ENCODE data around the gene FBLN1.

The FBLN1 gene

DNA sequence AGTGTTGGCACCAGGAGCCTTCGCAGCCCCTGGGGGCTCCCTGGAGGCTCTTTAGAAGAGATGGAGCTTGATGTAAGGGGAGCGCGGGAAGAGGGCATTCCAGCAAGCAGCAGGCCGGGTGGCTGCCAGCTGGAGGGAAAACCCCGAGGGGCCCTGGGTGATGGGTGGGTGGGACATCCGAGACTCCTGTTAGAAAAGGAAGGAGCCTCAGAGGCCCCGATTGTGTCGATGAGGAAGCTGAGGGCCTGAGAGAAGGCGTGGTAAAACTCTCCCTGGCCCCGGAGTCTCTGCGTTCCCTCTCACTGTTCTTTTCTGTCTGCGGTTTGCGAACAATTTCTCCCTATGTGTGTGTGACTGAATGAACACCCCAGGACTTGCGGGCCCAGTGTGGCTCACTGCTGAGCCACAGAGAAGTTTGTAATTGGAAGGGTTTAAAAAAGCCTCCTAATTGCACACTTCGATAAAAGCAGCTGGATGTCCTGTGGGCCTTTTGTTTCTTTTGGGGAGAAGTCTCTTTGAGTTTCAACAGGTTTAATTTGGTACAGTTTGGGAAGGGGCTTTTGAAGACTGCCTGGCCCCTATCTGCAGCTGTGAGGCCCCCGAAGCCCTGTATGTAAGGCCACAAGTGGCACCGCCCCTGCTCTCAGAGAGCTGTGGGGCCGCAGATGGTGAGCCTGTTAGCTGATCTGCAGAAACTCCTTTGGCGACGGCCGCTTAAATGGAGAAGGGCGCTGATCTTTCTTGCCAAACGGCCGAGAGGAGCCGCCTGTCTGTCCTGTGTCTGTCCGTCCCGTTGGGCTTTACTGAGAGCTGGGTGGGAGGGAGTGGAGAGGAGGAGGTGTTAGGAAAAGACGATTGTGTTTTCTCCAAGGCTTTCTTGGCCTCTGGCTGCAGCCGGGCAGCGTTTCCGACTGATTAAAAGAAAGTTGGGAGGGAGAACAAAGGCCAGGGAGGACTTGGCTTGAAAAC, 2.0 kb downstream of the FBLN1 start:
- DNase-seq: no peak

DNA sequence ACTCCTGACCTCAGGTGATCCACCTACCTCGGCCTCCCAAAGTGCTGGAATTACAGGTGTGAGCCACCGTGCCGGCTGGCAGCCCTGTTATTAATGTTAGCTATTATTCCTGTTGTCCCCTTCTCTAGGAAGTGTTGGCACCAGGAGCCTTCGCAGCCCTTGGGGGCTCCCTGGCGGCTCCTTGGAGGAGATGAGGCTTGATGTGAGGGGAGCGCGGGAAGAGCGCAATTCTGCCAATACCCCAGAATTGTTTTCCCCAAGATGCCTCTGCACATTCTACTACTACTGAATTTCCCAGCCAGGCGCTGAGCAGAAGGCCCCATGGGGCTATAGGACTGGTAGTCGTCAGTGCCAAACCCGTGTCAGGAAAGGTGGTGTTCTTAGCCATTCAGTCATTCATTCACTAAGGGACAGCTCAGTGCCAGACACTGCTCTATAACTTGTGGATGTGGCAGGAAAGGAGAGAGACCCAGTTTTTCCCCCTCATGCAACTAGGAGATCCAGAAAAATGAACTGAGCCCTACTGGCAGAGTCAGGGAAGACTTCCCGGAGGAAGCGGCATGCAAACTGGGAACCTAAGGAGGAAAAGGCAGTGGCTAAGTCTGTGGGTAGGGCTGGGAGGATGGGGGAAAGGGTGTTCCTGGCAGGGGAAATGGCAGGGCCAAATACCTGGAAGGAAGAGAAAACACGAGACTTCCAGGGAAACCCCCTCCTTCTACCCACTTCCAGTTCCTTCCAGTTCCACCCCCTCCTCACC, 3.5 kb downstream of the FBLN1 start:
- no peak for DNase-seq

- no peak for DNase-seq
Observed at GRCh38 chr22:45506816-45507360, 4.2 kb downstream of the FBLN1 start.

- DNase-seq: no peak
Observed at GRCh38 chr22:45507798-45508197, 5.1 kb downstream of the FBLN1 start.

- no peak for DNase-seq
Observed at GRCh38 chr22:45508814-45509213, 6.1 kb downstream of the FBLN1 start.

DNA sequence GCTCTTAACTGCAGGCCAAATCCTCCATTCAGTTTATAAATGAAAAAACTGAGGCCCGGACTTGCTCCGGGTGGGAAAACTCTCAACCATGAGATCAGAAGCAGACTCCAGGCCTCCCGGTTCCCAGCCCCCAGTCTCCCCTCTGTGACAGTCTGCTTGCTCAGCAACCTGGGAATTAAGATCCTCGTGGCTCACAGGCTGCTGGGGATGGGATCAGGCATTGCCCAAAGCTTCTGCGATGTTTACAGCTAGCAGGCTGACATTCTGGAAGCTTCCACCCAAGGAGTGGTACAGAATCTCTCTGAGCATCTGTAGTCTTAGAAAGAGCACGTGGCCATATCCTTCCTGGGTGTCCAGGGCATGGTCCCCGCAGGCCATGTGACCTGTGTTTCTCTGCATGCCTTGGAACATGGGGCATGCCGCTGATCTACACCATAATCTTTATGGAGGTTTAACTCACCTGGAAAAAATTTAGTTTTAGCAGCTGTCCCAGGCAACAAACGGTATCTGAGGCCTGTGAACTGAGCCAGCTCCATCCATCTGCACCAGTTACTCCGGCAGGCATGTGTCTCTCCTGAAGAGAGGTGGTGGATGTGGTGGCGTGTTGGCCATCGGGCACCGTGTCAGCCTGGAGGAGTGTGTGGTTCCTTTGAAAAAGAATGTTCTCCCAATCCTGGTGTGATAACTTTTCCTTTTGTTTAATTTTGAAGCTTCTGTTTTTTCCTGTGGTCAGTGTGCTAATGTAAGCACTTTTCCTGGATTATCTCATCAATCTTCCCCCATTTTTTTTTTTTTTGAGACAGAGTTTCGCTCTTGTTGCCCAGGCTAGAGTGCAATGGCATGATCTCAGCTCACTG, 7.9 kb downstream of the FBLN1 start:
- no peak for DNase-seq

DNA sequence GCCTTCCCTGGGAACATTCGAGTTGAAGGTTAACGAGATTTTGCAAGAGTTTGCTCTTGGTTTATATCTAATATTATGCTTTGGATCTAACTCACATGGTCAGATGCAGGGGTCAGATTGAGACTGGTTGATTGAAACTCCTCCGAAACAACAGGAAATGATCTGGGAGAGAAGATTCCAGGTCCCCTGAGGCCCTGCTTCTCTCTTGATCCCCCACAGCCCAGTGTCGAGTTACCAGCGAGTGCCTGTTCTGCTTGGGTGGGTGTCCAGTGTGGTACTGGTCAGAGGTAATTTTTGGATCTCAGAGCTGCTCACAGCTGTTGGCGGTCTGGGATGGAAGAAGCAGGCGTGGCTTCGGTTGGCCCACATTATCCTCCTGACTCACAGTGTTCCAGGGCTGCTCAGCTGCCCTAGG, 9.2 kb downstream of the FBLN1 start:
- DNase-seq: no peak

GRCh38 chr22:45512363-45512762, 9.7 kb downstream of the FBLN1 start:
- DNase-seq: no peak

DNA sequence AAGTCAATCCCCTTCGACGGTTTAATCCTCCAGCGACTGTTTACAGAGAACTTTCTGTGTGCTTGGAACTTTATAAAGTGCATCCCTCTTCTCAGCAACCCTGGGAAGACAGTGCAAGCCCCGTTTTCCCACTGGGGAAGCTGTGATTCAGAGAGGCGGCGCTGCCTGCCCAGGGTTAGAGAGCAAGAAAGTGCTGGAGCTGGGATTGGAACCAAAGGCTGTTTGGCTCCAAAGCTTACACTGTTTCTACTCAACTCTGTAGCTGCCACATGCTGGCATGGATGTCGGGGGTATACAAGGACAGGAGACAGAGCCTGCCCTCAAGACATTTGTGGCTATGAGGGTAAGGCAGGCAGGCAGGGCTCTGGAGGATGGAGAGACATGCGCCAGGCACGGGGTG, 13.0 kb downstream of the FBLN1 start:
- no peak for DNase-seq

DNA sequence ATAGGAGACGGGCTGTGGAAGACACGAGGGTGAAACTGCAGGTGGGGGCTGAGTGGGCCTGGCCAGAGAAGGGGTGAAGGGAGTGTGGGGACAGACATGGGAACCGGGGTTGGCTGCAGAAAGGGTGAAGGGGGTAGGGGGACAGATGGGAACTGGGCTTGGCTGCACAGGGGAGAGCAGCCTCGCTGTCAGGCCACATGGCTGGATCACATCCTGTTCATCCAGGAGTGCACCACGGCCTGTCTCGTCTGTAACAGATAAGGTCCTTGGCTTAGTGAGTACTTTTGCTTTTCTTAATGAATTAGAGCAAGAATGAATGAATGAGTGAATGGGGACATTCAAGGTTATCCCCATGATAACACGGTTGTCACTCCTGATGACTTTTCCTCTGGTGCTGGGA, 13.5 kb downstream of the FBLN1 start:
- no peak for DNase-seq

DNA sequence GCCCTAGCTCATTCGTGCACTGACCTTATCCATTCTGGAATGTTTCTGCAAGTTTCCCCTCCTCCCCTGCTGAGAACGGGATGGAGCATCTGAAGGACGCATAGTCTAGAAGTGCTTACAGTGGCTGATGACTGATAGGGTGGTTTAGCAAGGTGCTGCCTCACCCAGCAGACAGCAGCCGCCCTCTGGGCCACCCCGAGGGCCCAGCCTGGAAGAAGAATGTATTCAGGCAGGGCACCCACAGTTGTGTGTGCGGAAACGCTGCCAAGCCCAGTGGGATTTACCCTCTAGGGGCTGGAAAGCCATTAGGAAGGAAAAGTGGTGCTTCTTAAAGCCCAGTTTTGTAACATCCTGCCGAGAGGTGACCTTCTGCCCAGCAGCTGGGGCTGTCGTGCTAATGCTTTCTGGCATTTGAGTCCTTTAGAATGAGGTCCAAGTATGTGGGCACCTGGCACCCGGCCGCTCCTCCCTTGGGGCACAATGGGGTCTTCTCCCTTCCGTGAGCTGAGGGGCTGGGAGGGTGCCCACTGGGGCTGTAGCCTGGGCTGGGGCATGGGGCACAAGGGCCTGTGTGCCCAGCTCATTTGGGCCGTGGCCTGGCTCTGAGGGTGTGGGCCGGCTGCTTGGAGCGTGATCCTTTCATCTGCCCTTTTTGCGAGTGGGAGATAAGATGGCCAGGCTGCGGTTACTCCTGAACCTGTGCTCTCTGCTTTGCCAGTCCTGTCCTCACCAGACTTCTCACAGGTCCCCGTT, 14.4 kb downstream of the FBLN1 start:
- DNase-seq: no peak

- no peak for DNase-seq
Observed at GRCh38 chr22:45518136-45518535, 15.5 kb downstream of the FBLN1 start.

DNA sequence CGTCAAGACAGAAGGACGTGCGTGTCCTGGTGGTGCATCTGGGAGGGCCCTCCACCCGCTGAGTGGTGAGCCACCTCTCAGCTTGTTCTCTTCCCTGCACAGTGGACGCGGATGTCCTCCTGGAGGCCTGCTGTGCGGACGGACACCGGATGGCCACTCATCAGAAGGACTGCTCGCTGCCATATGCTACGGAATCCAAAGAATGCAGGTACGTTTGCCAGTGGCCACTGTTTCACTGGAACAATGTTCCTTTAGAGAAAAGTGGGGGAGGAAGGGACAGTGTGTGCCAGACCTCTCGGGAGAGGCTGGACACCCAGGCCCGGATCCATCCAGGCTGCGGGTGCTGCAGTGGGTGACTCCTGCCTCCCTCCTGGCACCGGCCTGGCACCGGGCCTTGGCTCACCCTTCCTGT, 15.9 kb downstream of the FBLN1 start:
- DNase-seq: no peak

- DNase-seq: no peak
Observed at GRCh38 chr22:45521178-45521577, 18.5 kb downstream of the FBLN1 start.

GRCh38 chr22:45522462-45522861, 19.8 kb downstream of the FBLN1 start:
- no peak for DNase-seq

- DNase-seq: no peak
Observed at GRCh38 chr22:45524157-45524556, 21.5 kb downstream of the FBLN1 start.

DNA sequence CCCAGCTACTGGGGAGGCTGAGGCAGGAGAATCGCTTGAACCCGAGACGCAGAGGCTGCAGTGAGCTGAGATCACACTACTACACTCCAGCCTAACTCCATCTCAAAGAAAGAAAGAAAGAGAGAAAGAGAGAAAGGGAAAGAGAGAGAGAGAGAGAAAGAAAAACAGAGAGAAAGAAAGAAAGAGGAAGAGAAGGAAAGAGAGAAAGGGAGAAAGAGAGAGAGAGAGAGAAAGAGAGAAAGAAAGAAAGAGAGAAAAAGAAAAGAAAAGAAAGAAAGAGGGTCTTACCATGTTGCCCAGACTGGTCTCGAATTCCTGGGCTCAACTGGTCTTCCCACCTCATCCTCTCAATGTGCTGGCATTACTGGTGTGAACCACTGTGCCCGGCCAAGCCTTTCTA, 22.3 kb downstream of the FBLN1 start:
- DNase-seq: no peak

GRCh38 chr22:45525480-45525879, 22.8 kb downstream of the FBLN1 start:
- DNase-seq: no peak

- no peak for DNase-seq
Observed at GRCh38 chr22:45526281-45526680, 23.6 kb downstream of the FBLN1 start.

- no peak for DNase-seq
Observed at GRCh38 chr22:45526768-45527360, 24.2 kb downstream of the FBLN1 start.

- DNase-seq: no peak
Observed at GRCh38 chr22:45527456-45527855, 24.8 kb downstream of the FBLN1 start.

- DNase-seq: no peak
Observed at GRCh38 chr22:45528046-45528445, 25.4 kb downstream of the FBLN1 start.

Measured in GF-D8 (cell line).